HG03439 (cell line): ENCODE results near the gene ONECUT3.

ENCODE experiments used
- ATAC-seq: cut with Tn5 transposase; IDR thresholded peaks from one replicate; pipeline ENCODE4 v1.9.1; 2021; ENCODE audit warnings: mild to moderate bottlenecking, moderate library complexity; ENCODE audit not compliant: unreplicated experiment

Gene ONECUT3

GRCh38 chr19:1739960-1740629, 13.2 kb upstream of the ONECUT3 start:
- no peak for ATAC-seq

- no peak for ATAC-seq
Measured at GRCh38 chr19:1742989-1743696, 10.2 kb upstream of the ONECUT3 start.

- no peak for ATAC-seq
Measured at GRCh38 chr19:1744133-1744665, 9.1 kb upstream of the ONECUT3 start.

GRCh38 chr19:1744822-1745563, 8.3 kb upstream of the ONECUT3 start:
- ATAC-seq = no peak

- ATAC-seq = no peak
Measured at GRCh38 chr19:1745589-1746031, 7.7 kb upstream of the ONECUT3 start.

GRCh38 chr19:1746401-1747284, 6.7 kb upstream of the ONECUT3 start:
- ATAC-seq = no peak

- ATAC-seq = no peak
Measured at GRCh38 chr19:1747285-1748114, 5.8 kb upstream of the ONECUT3 start.

- ATAC-seq = no peak
Measured at GRCh38 chr19:1748115-1748872, 5.0 kb upstream of the ONECUT3 start.

GRCh38 chr19:1748873-1749341, 4.4 kb upstream of the ONECUT3 start:
- ATAC-seq = no peak

- no peak for ATAC-seq
Measured at GRCh38 chr19:1749373-1750342, 3.6 kb upstream of the ONECUT3 start.

- ATAC-seq = no peak
Measured at GRCh38 chr19:1750343-1751021, 2.8 kb upstream of the ONECUT3 start.

GRCh38 chr19:1751367-1752008, 1.8 kb upstream of the ONECUT3 start:
- ATAC-seq = no peak

GRCh38 chr19:1752009-1752756, 1.1 kb upstream of the ONECUT3 start:
- no peak for ATAC-seq

- no peak for ATAC-seq
Measured at GRCh38 chr19:1754018-1754635, 821 bp downstream of the ONECUT3 start.

GRCh38 chr19:1754636-1755466, 1.5 kb downstream of the ONECUT3 start:
- ATAC-seq = no peak
